PC-9 (cell line): Measurements from ENCODE around the gene MACROH2A1. TPM values are rescaled to one million over a fixed set of nuclear protein-coding genes. Genes with fewer than 3 reads are reported as not detected.

Source experiments
- BruUV-seq: library from RNA; stranded (reverse); fragments of 400-500 nt; replicated peaks from 2 replicates; lab custom pipeline; 2021; lab: Mats Ljungman, UMichigan
- CTCF ChIA-PET: fragments of 300-600 bp; sonication (Branson Sonifier 250); formaldehyde crosslinking; loops from one replicate; lab custom pipeline; 2022; ENCODE audit warnings: antibody characterized with exemption; lab: Charles Lee
- POLR2A ChIA-PET: fragments of 300-600 bp; sonication (Branson Sonifier 250); formaldehyde crosslinking; loops from one replicate; lab custom pipeline; 2022; ENCODE audit warnings: antibody characterized with exemption; ENCODE audit not compliant: unreplicated experiment; lab: Charles Lee
- DNase-seq, 2 experiments: peaks; one replicate each; pipeline versions ENCODE4 v3.0.0 to v3.0.0-alpha.2; 2015 to 2022; ENCODE audit warnings: mixed read lengths in 1 of 2
- H2AFZ ChIP-seq: fragments of 200-600 bp; sonication (generic); 2 replicates; pipeline ENCODE4 v1.8.1; 2017; ENCODE audit warnings: antibody characterized with exemption
- H3F3A ChIP-seq: fragments of 200-600 bp; sonication (generic); 2 replicates; pipeline ENCODE4 v1.8.1; 2017; ENCODE audit warnings: antibody characterized with exemption, mild to moderate bottlenecking, low read depth; ENCODE audit not compliant: insufficient read depth
- H3K27ac ChIP-seq: fragments of 200-600 bp; sonication (generic); 2 replicates; pipeline ENCODE4 v1.6.1; 2016; ENCODE audit warnings: mixed run types
- H3K27me3 ChIP-seq: fragments of 200-600 bp; sonication (generic); 2 replicates; pipeline ENCODE4 v1.6.1; 2016; ENCODE audit warnings: low read depth, mixed run types; ENCODE audit not compliant: insufficient read depth
- H3K36me3 ChIP-seq: fragments of 200-600 bp; sonication (generic); 2 replicates; pipeline ENCODE4 v1.6.1; 2016; ENCODE audit warnings: low read depth, mixed run types
- H3K4me1 ChIP-seq: fragments of 200-600 bp; sonication (generic); replicated peaks from 2 replicates; pipeline ENCODE4 v1.6.1; 2016; ENCODE audit warnings: mixed run types; ENCODE audit not compliant: insufficient read depth
- H3K4me2 ChIP-seq: fragments of 200-600 bp; sonication (generic); 2 replicates; pipeline ENCODE4 v1.6.1; 2017; ENCODE audit warnings: mixed run types
- H3K4me3 ChIP-seq: fragments of 200-600 bp; sonication (generic); 2 replicates; pipeline ENCODE4 v1.6.1; 2016; ENCODE audit warnings: mixed run types
- H3K79me2 ChIP-seq: fragments of 200-600 bp; sonication (generic); 2 replicates; pipeline ENCODE4 v1.6.1; 2017; ENCODE audit warnings: low read depth, mixed run types
- H3K9me2 ChIP-seq: fragments of 200-600 bp; sonication (generic); 2 replicates; pipeline ENCODE4 v1.8.1; 2017; ENCODE audit warnings: mild to moderate bottlenecking; ENCODE audit not compliant: insufficient read depth
- H3K9me3 ChIP-seq: fragments of 200-600 bp; sonication (generic); 2 replicates; pipeline ENCODE4 v1.8.1; 2016; ENCODE audit warnings: low read depth; ENCODE audit not compliant: insufficient read depth
- H4K20me1 ChIP-seq: fragments of 200-600 bp; sonication (generic); 2 replicates; pipeline ENCODE4 v1.8.1; 2017; ENCODE audit not compliant: insufficient read depth
- EZH2 ChIP-seq: fragments of 200-600 bp; sonication (generic); IDR thresholded peaks from 2 replicates; pipeline ENCODE4 v1.8.0; 2017; ENCODE audit warnings: antibody characterized with exemption, low read depth
- intact Hi-C: fragments of 100-400 bp; cut with micrococcal nuclease; formaldehyde crosslinking; loops from one replicate; pipeline ENCODE4 v1.10.0; 2022; ENCODE audit not compliant: unreplicated experiment
- total RNA-seq: library from RNA; stranded (reverse); gene quantifications from 2 replicates; pipeline ENCODE4 v1.2.3, GENCODE V29; 2021
- TF ChIP-seq, protein P1 (sequence below): fragments of 200-600 bp; sonication (generic); conservative IDR thresholded peaks from 2 replicates; pipeline ENCODE4 v1.6.1; 2017; ENCODE audit warnings: mixed run types, antibody characterized with exemption, mild to moderate bottlenecking, moderate library complexity

The MACROH2A1 gene
- total RNA-seq, 1 experiment from 2014 or later = 223 TPM

- H3K27ac ChIP-seq = no peak overlapping the region
- DNase-seq = no peak
- H3K9me3 ChIP-seq = peaks cover 6% of the 10 kb centered on the region; the same call in 1 of the 2 replicates
- intact Hi-C loops = loop anchor here (10.0 kb wide), 1 partner anchor 75 kb away; no protein-coding TSS in a partner anchor
- no peak for TF ChIP-seq EZH2
- TF ChIP-seq, protein P1, sequence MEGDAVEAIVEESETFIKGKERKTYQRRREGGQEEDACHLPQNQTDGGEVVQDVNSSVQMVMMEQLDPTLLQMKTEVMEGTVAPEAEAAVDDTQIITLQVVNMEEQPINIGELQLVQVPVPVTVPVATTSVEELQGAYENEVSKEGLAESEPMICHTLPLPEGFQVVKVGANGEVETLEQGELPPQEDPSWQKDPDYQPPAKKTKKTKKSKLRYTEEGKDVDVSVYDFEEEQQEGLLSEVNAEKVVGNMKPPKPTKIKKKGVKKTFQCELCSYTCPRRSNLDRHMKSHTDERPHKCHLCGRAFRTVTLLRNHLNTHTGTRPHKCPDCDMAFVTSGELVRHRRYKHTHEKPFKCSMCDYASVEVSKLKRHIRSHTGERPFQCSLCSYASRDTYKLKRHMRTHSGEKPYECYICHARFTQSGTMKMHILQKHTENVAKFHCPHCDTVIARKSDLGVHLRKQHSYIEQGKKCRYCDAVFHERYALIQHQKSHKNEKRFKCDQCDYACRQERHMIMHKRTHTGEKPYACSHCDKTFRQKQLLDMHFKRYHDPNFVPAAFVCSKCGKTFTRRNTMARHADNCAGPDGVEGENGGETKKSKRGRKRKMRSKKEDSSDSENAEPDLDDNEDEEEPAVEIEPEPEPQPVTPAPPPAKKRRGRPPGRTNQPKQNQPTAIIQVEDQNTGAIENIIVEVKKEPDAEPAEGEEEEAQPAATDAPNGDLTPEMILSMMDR = no peak
- BruUV-seq = no TSS peak
- no peaks in the 10 kb centered on the region for H3K4me1 ChIP-seq
- no peaks in the 10 kb centered on the region for H3F3A ChIP-seq
- no peak overlapping the region for H2AFZ ChIP-seq
- H3K36me3 ChIP-seq = no peaks in the 10 kb centered on the region
- H3K79me2 ChIP-seq = no peaks in the 10 kb centered on the region
- H3K4me3 ChIP-seq = no peak overlapping the region
- H3K9me2 ChIP-seq = no peaks in the 10 kb centered on the region
- POLR2A ChIA-PET = no interaction called here
- no peak overlapping the region for H3K4me2 ChIP-seq
- CTCF ChIA-PET = no interaction called here
- no peaks in the 10 kb centered on the region for H4K20me1 ChIP-seq
- peaks cover 40% of the 10 kb centered on the region for H3K27me3 ChIP-seq
Measured at GRCh38 chr5:135429301-135430134, 30.5 kb upstream of the MACROH2A1 start.

GRCh38 chr5:135428586-135428985, 29.6 kb upstream of the MACROH2A1 start:
- POLR2A ChIA-PET = no interaction called here

More at GRCh38 chr5:135428586-135428985, 29.6 kb upstream of the MACROH2A1 start:
- no peaks in the 10 kb centered on the region for H3K36me3 ChIP-seq
- no peak overlapping the region for H3K4me2 ChIP-seq
- no peaks in the 10 kb centered on the region for H3F3A ChIP-seq
- H3K9me3 ChIP-seq = peaks cover 6% of the 10 kb centered on the region; the same call in 1 of the 2 replicates
- no peak overlapping the region for H3K4me3 ChIP-seq
- H2AFZ ChIP-seq = no peak overlapping the region
- DNase-seq = no peak
- H3K79me2 ChIP-seq = no peaks in the 10 kb centered on the region
- peaks cover 30% of the 10 kb centered on the region for H3K27me3 ChIP-seq
- H3K27ac ChIP-seq = no peak overlapping the region
- CTCF ChIA-PET = no interaction called here
- no peaks in the 10 kb centered on the region for H3K4me1 ChIP-seq
- BruUV-seq = no TSS peak
- TF ChIP-seq EZH2 = no peak
- TF ChIP-seq, protein P1 = no peak
- intact Hi-C loops = loop anchor here (10.0 kb wide), 1 partner anchor 74 kb away; no protein-coding TSS in a partner anchor
- H3K9me2 ChIP-seq = no peaks in the 10 kb centered on the region
- no peaks in the 10 kb centered on the region for H4K20me1 ChIP-seq
